ENCODE results near the gene TTBK1. TPM values are rescaled to one million over a fixed set of nuclear protein-coding genes. Genes with fewer than 3 reads are reported as not detected.
"Not testable (repeated sequence)": the region's sequence is repeated elsewhere in the genome, so short reads cannot be mapped to it uniquely, and the experiment has no call there.

TTBK1 gene
- total RNA-seq, 1 donor from 2014 or later, result under 0.01 TPM

GRCh38 chr6:43302126-43302525 is 58.8 kb downstream of the TTBK1 start:
- H3K4me3 ChIP-seq (ENCODE audit: low read depth, low read length), result no peak overlapping the region
- no peak for DNase-seq (ENCODE audit: low read depth)
- TF ChIP-seq CTCF (conservative IDR thresholded peaks at IDR 0.05; ENCODE audit: low read depth, low read length), result no peak

- not testable (repeated sequence) for H3K4me3 ChIP-seq (ENCODE audit: low read depth, low read length); DNase-seq (ENCODE audit: low read depth)
Measured at GRCh38 chr6:43303006-43303405, 59.7 kb downstream of the TTBK1 start.

- no peak overlapping the region for H3K4me3 ChIP-seq (ENCODE audit: low read depth, low read length)
- no peak for TF ChIP-seq CTCF (conservative IDR thresholded peaks at IDR 0.05; ENCODE audit: low read depth, low read length)
- no peak for DNase-seq (ENCODE audit: low read depth)
Measured at GRCh38 chr6:43303751-43304331, 60.6 kb downstream of the TTBK1 start.

DNA sequence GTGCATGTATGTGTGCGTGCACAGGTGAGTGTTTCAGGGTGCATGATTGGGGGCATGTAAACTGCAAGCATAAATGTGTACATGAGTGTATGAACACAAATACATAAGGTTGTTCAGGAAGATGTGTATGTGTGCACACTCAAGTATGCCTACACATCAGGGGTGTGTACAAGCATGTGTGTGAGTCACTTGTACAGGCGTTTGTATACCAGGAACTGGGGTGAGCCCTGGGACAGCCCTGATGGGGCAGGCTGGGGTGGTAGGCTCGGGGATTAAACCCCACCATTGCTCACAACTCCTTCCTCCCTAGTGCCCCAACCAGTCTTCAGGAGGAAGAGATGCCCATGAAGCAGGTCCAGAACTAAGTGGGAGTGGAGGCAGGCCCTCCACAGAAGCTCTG is 61.1 kb downstream of the TTBK1 start:
- DNase-seq (ENCODE audit: low read depth), result no peak
- TF ChIP-seq CTCF (conservative IDR thresholded peaks at IDR 0.05; ENCODE audit: low read depth, low read length), result no peak
- no peak overlapping the region for H3K4me3 ChIP-seq (ENCODE audit: low read depth, low read length)

- no peak overlapping the region for H3K4me3 ChIP-seq (ENCODE audit: low read depth, low read length)
- TF ChIP-seq CTCF (conservative IDR thresholded peaks at IDR 0.05; ENCODE audit: low read depth, low read length), result no peak
- DNase-seq (ENCODE audit: low read depth), result no peak
Measured at GRCh38 chr6:43304882-43305281, 61.6 kb downstream of the TTBK1 start.

DNA sequence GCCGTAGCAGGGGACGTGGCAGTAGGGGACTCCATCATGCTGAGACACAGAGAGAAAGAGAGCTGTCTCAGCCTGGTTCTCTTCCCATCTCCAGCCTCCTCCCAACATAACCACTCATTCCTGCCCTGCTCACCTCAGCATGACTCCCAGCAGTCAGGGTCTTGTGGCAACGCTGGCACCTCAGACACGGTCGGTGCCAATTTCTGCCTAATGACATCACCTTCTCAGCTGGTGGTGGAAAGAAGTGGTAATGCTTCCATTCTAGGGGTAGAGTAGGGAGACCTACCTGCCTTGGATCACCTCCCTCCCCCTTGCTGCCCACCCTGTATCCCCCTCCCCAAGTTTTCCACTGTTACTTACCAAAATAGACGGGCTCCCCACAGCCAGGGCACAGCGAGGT is 62.8 kb downstream of the TTBK1 start:
- no peak for TF ChIP-seq CTCF (conservative IDR thresholded peaks at IDR 0.05; ENCODE audit: low read depth, low read length)
- DNase-seq (ENCODE audit: low read depth), result no peak
- no peak overlapping the region for H3K4me3 ChIP-seq (ENCODE audit: low read depth, low read length)

GRCh38 chr6:43307451-43308100 is 64.3 kb downstream of the TTBK1 start:
- no peak for TF ChIP-seq CTCF (conservative IDR thresholded peaks at IDR 0.05; ENCODE audit: low read depth, low read length)
- no peak overlapping the region for H3K4me3 ChIP-seq (ENCODE audit: low read depth, low read length)
- no peak for DNase-seq (ENCODE audit: low read depth)

Measured in epithelial cell of proximal tubule (primary cell).